Smooth muscle cell (in vitro differentiated cells): ENCODE results near the gene NDRG4. TPM values are rescaled to one million over a fixed set of nuclear protein-coding genes. Genes with fewer than 3 reads are reported as not detected.

ENCODE experiments used
- DNase-seq: peaks from one replicate; lab custom pipeline; 2025; ENCODE audit not compliant: unreplicated experiment; lab: John Stamatoyannopoulos, UW
- H2AFZ ChIP-seq: fragments of 200-600 bp; sonication (generic); 2 replicates; pipeline ENCODE4 v1.6.0; 2016; ENCODE audit warnings: antibody characterized with exemption, low read depth, mild to moderate bottlenecking
- H3F3A ChIP-seq: fragments of 200-600 bp; sonication (generic); 2 replicates; pipeline ENCODE4 v1.6.0; 2017; ENCODE audit warnings: antibody characterized with exemption, low read depth
- H3K27ac ChIP-seq: fragments of 200-600 bp; sonication (generic); 2 replicates; pipeline ENCODE4 v1.5.1; 2016; ENCODE audit warnings: low read depth, mild to moderate bottlenecking
- H3K27me3 ChIP-seq: fragments of 200-600 bp; sonication (generic); 2 replicates; pipeline ENCODE4 v1.6.1; 2016; ENCODE audit warnings: low read depth, mild to moderate bottlenecking
- H3K36me3 ChIP-seq: fragments of 200-600 bp; sonication (generic); 2 replicates; pipeline ENCODE4 v1.5.1; 2016; ENCODE audit warnings: low read depth
- H3K4me1 ChIP-seq: fragments of 200-600 bp; sonication (generic); 2 replicates; pipeline ENCODE4 v1.5.1; 2016; ENCODE audit warnings: low read depth
- H3K4me2 ChIP-seq: fragments of 200-600 bp; sonication (generic); 2 replicates; pipeline ENCODE4 v1.6.0; 2016; ENCODE audit warnings: mild to moderate bottlenecking
- H3K4me3 ChIP-seq: fragments of 200-600 bp; sonication (generic); 2 replicates; pipeline ENCODE4 v1.5.1; 2016; ENCODE audit warnings: mild to moderate bottlenecking
- H3K79me2 ChIP-seq: fragments of 200-600 bp; sonication (generic); 2 replicates; pipeline ENCODE4 v1.6.0; 2016; ENCODE audit warnings: low read depth, mild to moderate bottlenecking
- H3K9ac ChIP-seq: fragments of 200-600 bp; sonication (generic); 2 replicates; pipeline ENCODE4 v1.6.0; 2016; ENCODE audit warnings: low read depth
- H3K9me3 ChIP-seq: fragments of 200-600 bp; sonication (generic); replicated peaks from 2 replicates; pipeline ENCODE4 v1.5.1; 2016; ENCODE audit warnings: low read depth
- H4K20me1 ChIP-seq: fragments of 200-600 bp; sonication (generic); 2 replicates; pipeline ENCODE4 v1.6.0; 2016; ENCODE audit warnings: low read depth
- whole genome bisulfite sequencing: methylation state at CpG from one replicate; pipeline ENCODE4 v1.1.7; 2016; ENCODE audit warnings: low lambda C conversion rate; 5-methylcytosine and 5-hydroxymethylcytosine counted together
- polyA plus RNA-seq: library from polyadenylated mRNA; unstranded; fragments of >200 nt; fragmentation: Nextera tagmentation; extraction: Ambion mirVana; gene quantifications from 2 replicates; pipeline ENCODE4 v1.2.1, GENCODE V29; 2016
- total RNA-seq: library from RNA; depleted of rRNA; stranded (reverse); fragments of >200 nt; gene quantifications from 2 replicates; pipeline ENCODE4 v1.2.3, GENCODE V29; 2014
- TF ChIP-seq, protein P1 (sequence below): fragments of 200-600 bp; sonication (generic); IDR thresholded peaks from 2 replicates; pipeline ENCODE4 v1.5.1; 2017; ENCODE audit warnings: borderline replicate concordance, mild to moderate bottlenecking, antibody characterized with exemption; ENCODE audit not compliant: insufficient read depth, poor library complexity, severe bottlenecking

NDRG4 gene
- total and polyA plus RNA-seq, 2 experiments from 2014 or later: 9.9 to 23.0 TPM

DNA sequence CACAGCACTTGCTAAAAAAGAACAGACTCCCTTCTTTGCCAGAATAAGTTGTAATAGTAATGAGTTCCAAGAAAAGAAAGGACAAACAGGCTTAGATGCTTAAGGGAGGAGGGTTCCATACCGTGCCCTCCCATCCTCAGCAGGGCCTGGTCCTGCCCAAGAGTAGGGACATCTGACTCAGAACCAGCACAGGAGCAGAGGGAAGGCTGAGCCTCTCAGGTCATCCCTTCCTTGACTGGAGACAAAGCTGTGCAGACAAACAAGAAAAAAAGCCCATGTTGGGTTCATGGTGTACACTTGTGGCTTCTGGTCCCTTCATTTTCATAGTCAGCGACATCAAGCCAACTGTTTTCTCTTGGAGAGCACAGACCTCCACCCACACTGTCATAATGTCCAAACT is 44.2 kb upstream of the NDRG4 start:
- no peaks in the 10 kb centered on the region for H3K79me2 ChIP-seq
- H3K9me3 ChIP-seq: no peaks in the 10 kb centered on the region
- H3K27me3 ChIP-seq: peaks cover 3% of the 10 kb centered on the region
- H3K9ac ChIP-seq: no peak overlapping the region
- no peaks in the 10 kb centered on the region for H3K4me1 ChIP-seq
- H3K36me3 ChIP-seq: no peaks in the 10 kb centered on the region
- no peaks in the 10 kb centered on the region for H4K20me1 ChIP-seq
- H3K27ac ChIP-seq: no peak overlapping the region
- 84% methylated on average over 2 of the region's 2 CpGs for WGBS
- H3K4me2 ChIP-seq: no peak overlapping the region
- no peaks in the 10 kb centered on the region for H3F3A ChIP-seq
- DNase-seq: no peak
- TF ChIP-seq, protein P1, sequence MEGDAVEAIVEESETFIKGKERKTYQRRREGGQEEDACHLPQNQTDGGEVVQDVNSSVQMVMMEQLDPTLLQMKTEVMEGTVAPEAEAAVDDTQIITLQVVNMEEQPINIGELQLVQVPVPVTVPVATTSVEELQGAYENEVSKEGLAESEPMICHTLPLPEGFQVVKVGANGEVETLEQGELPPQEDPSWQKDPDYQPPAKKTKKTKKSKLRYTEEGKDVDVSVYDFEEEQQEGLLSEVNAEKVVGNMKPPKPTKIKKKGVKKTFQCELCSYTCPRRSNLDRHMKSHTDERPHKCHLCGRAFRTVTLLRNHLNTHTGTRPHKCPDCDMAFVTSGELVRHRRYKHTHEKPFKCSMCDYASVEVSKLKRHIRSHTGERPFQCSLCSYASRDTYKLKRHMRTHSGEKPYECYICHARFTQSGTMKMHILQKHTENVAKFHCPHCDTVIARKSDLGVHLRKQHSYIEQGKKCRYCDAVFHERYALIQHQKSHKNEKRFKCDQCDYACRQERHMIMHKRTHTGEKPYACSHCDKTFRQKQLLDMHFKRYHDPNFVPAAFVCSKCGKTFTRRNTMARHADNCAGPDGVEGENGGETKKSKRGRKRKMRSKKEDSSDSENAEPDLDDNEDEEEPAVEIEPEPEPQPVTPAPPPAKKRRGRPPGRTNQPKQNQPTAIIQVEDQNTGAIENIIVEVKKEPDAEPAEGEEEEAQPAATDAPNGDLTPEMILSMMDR: no peak
- no peak overlapping the region for H2AFZ ChIP-seq
- no peak overlapping the region for H3K4me3 ChIP-seq

DNA sequence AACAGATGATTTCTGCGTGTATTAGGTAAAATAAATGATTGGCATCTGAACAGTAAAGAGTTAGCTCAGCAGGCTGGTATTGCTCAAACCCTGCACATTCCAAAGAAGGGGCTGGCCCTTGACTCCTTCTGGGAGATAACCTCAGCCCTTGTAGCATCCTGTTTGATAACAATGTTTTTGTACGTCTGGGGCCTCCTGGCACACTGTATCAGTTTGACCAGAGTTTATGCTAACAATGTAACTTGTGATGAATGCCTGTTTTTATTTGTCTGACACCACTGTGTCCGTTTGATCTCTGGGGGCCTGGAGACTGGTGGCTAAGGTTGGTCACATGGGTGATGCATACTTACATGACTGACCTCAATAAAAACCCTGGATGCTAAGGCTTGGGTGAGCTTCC is 43.8 kb upstream of the NDRG4 start:
- no peak overlapping the region for H3K9ac ChIP-seq
- H3K27ac ChIP-seq: no peak overlapping the region
- no peak overlapping the region for H2AFZ ChIP-seq
- H3K4me3 ChIP-seq: no peak overlapping the region
- no peak overlapping the region for H3K4me2 ChIP-seq
- H3K79me2 ChIP-seq: no peaks in the 10 kb centered on the region
- no peaks in the 10 kb centered on the region for H4K20me1 ChIP-seq
- no peaks in the 10 kb centered on the region for H3F3A ChIP-seq
- DNase-seq: no peak
- H3K9me3 ChIP-seq: no peaks in the 10 kb centered on the region
- WGBS: 47% methylated on average over 3 of the region's 3 CpGs
- TF ChIP-seq, protein P1: no peak
- H3K27me3 ChIP-seq: peaks cover 5% of the 10 kb centered on the region
- H3K4me1 ChIP-seq: no peaks in the 10 kb centered on the region
- no peaks in the 10 kb centered on the region for H3K36me3 ChIP-seq

DNA sequence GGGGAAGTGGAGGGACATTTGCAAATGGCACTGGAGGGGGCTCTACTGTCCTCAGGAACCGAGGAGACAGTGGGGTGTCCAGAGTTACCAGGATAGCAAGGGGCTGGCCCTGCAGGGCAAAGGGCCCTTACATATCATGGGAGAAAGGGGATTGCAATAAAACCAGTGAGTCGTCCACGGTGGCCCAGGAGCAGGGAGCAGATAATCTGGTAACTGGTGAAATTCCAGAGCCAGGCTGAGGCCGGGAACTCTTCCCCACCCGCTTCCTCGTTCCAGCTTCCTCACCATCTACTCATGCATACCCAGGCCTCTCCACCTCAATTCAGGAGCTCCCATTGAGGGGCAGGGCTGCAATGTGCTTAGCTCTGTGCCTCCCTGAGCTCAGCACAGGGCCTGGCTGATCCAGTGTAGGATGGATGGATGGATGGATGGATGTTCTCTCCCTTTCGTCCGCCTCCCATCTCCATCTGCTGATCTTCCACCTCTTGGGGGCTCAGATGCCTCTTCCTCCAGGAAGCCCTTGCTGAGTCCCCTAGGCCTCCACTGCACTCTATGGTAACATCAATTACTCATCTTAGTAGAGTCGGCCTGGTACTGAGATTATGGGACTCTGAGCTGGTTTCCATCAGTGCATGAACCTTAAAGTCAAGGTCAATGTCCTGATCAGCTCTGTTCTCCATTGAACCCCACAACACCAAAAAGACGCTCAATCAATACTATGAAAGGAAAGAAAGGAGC is 41.2 kb upstream of the NDRG4 start:
- Histone ChIP-seq H3K4me3 (no peak overlapping the region), H3K27me3 (peaks cover 28% of the 10 kb centered on the region), H4K20me1 (no peaks in the 10 kb centered on the region), H3K4me2 (no peak overlapping the region), H3K9ac (no peak overlapping the region), H3K79me2 (no peaks in the 10 kb centered on the region), H3K36me3 (no peaks in the 10 kb centered on the region), H3K9me3 (no peaks in the 10 kb centered on the region), H2AFZ (no peak overlapping the region), H3K27ac (no peak overlapping the region), H3K4me1 (no peaks in the 10 kb centered on the region), H3F3A (no peaks in the 10 kb centered on the region)
- DNase-seq: no peak
- TF ChIP-seq, protein P1: no peak
- 78% methylated on average over 10 of the region's 10 CpGs for WGBS
